ENCODE results near the gene KRTAP5-2. TPM values are rescaled to one million over a fixed set of nuclear protein-coding genes. Genes with fewer than 3 reads are reported as not detected.
"Not testable (repeated sequence)": the region's sequence is repeated elsewhere in the genome, so short reads cannot be mapped to it uniquely, and the experiment has no call there.

The KRTAP5-2 gene, protein sequence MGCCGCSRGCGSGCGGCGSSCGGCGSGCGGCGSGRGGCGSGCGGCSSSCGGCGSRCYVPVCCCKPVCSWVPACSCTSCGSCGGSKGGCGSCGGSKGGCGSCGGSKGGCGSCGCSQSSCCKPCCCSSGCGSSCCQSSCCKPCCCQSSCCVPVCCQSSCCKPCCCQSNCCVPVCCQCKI
- total RNA-seq = not detected in 2 replicates

DNA sequence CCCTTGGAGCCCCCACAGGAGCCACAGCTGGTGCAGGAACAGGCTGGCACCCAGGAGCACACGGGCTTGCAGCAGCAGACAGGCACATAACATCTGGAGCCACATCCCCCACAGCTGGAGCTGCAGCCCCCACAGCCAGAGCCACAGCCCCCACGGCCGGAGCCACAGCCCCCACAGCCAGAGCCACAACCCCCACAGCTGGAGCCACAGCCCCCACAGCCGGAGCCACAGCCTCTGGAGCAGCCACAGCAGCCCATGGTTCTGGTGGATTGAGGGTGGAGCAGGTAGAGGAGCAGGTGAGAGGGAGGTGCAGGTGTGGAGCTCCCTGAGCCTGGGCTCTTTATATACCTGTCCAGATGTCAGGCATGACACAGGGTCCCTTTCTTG lies at the start of gene KRTAP5-2:
Gene KRTAP5-2, minus strand, starts transcription at position 301 of the 387 bp plus-strand sequence. Its CDS starts 44 bp downstream, at position 257.
- DNase-seq (ENCODE audit: low read depth) = no peak
- no peak within 1 kb of the TSS for H3K4me3 ChIP-seq (ENCODE audit: low read depth, low read length)
- TF ChIP-seq, protein P1, sequence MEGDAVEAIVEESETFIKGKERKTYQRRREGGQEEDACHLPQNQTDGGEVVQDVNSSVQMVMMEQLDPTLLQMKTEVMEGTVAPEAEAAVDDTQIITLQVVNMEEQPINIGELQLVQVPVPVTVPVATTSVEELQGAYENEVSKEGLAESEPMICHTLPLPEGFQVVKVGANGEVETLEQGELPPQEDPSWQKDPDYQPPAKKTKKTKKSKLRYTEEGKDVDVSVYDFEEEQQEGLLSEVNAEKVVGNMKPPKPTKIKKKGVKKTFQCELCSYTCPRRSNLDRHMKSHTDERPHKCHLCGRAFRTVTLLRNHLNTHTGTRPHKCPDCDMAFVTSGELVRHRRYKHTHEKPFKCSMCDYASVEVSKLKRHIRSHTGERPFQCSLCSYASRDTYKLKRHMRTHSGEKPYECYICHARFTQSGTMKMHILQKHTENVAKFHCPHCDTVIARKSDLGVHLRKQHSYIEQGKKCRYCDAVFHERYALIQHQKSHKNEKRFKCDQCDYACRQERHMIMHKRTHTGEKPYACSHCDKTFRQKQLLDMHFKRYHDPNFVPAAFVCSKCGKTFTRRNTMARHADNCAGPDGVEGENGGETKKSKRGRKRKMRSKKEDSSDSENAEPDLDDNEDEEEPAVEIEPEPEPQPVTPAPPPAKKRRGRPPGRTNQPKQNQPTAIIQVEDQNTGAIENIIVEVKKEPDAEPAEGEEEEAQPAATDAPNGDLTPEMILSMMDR (IDR thresholded peaks at IDR 0.05; ENCODE audit: insufficient read depth, low read depth, low read length) = no peak

DNA sequence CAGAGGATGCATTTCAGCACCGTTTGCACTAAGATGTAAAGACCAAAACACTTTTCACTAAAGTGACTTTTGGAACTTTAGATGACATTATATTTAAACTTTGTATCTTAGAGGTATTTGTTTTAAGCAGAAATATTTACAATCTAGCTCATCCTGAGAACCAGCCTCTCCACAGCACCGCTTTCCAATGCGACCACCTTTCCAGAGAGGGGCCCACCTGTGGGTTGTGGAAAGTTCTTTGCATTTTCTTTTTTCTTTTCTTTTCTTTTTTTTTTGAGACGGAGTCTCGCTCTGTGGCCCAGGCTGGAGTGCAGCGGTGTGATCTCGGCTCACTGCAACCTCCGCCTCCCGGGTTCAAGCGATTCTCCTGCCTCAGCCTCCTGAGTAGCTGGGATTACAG lies 48.4 kb upstream of the KRTAP5-2 start:
- not testable (repeated sequence) for DNase-seq (ENCODE audit: low read depth); H3K4me3 ChIP-seq (ENCODE audit: low read depth, low read length)

DNA sequence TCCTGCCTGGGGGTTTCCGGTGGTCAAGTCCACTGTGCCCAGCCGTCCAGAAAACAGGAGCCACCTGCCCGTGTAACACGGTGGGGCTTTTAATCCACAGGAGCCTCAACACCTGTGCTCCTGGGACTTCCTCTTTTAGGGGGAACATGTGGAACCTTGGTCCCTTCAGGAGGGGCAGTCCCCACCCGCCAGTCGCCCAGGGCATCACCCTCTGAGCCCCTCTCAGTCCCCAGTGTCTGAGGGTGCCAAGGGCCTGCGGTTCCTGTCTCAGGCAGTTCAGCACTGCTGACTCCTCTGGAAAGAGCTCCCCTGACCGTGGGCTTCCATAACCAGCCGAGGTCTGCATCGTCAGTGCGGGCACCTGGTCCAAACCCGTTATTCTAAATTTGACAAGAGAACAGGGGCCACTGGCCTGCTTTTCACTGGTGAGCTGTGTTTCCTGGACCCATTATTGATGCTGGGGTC lies 47.3 kb upstream of the KRTAP5-2 start:
- no peak overlapping the region for H3K4me3 ChIP-seq (ENCODE audit: low read depth, low read length)
- TF ChIP-seq, protein P1 (IDR thresholded peaks at IDR 0.05; ENCODE audit: insufficient read depth, low read depth, low read length) = no peak
- DNase-seq (ENCODE audit: low read depth) = no peak

DNA sequence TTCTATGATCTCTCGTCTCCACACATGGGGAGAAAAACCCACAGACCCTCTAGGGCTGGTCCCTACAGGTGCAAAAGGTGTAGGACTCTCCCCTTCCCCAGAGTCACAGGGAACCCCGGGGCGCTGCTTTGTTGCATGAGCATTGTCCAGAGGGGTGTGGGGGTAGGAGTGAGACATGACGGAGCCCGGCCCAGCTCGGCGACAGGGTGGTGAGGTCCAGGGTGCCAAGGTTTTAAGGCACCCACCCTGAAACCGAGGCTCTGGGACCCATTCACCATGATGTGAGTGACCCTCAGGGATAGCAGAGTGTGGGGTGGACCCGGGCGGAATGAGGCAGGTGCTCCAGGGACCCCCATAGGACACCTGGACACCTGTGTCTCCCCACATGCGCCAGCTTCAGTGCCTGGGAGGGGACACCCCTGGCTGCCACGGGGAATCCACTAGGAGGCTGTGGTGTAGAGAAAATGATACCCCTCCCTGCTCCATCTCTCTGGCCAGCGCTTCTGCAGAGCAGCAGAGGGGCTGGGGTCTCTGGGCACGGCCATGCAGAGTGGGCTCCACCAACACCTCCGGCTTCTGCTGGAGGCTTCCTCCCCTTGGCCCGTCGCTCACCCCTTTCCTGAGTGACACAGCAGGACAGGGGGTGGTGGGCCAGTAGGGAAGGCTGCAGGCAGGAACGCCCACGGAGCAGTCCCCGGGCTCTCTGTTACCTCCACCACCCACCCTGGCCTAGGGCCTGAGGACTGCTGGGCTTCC lies 46.7 kb upstream of the KRTAP5-2 start:
- DNase-seq (ENCODE audit: low read depth) = no peak
- TF ChIP-seq, protein P1 (IDR thresholded peaks at IDR 0.05; ENCODE audit: insufficient read depth, low read depth, low read length) = no peak
- no peak overlapping the region for H3K4me3 ChIP-seq (ENCODE audit: low read depth, low read length)

DNA sequence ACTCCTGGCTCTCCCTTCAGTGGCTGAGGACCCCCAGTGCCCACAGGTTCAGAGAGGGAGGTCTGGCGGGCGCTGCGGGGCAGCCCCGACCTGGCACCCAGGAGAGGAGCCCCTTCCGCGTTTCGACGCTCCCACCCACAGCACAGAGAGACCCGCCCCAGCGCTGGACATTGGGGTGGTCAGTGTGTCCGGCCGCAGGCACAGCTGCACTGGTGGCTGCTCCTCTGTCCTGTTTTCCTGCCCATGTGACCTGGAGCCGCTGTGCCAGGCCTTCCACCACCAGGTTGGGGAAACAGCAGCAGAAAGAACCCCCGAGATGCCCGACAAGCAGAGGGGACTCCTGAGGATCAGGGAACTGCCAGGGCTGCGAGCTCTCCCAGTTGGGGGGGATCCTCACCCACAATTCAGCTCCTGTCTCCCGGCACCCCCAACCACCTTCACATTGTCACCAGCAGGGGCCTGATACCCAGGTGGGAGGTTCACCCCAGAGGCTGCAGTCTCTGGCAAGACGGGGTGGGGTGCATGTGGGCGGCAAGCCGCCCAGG lies 45.1 kb upstream of the KRTAP5-2 start:
- H3K4me3 ChIP-seq (ENCODE audit: low read depth, low read length) = no peak overlapping the region
- TF ChIP-seq, protein P1 (IDR thresholded peaks at IDR 0.05; ENCODE audit: insufficient read depth, low read depth, low read length) = no peak
- DNase-seq (ENCODE audit: low read depth) = no peak

DNA sequence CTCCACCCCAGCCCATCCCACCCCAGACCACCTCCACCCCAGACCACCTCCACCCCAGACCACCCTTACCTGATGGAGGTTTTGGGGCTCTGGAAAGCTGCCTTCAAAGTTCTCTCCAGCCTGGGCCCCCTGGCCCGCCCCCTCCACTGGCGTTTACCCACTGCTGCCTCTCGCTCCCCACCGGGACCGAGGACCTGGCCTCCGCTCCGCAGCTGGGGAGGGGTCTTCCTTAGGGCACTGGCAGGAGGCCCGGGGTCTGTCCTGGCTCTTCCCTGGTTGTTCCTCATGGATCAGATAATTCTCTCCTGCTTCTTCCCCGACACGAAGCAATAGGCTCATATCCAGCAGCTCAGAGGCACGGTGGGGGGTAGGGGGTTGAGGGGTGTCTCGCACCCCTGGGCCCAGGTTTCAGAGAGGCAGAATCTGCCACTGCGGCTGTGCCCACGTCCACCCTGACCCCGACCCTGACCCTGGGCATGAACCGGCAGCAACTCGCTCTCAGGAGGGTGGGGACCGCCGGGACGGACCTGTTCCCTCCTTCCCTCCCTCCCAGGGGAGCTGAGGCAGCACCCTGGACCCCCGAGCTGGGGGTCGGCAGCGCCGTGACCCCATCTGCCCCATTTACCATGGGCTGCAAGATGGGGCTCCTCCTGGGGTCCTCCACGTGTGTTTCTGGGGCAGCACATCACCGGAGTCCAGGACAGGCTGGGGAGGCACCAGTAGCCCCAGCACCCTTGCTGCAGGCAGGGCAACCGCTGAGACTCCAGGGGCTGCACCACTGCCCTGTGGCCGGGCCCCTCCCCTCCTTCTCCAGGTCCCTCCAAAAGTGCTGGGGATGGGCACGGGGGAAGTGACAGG lies 44.4 kb upstream of the KRTAP5-2 start:
- TF ChIP-seq, protein P1 (IDR thresholded peaks at IDR 0.05; ENCODE audit: insufficient read depth, low read depth, low read length) = no peak
- no peak for DNase-seq (ENCODE audit: low read depth)
- H3K4me3 ChIP-seq (ENCODE audit: low read depth, low read length) = no peak overlapping the region
